ENCODE data around the gene KLHL29.
"Not testable (repeated sequence)": the region's sequence is repeated elsewhere in the genome, so short reads cannot be mapped to it uniquely, and the experiment has no call there.

KLHL29 gene

DNA sequence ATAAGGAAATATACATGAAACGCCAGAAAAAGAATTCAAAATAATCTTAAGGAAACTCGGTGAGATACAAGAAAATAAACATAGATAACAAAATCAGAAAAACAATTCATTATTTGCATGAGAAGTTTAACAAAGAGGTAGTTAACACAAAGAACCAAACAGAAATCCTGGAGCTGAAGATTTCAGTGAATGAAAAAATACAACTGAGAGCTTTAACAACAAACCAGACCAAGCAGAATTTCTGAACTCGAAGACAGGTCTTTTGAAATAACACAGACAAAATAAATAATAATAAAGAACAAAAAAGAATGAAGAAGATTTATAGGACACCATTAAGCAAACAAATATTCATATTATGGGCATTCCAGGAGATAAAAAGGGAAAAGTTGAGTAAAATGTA is 337.3 kb downstream of the KLHL29 start:
- DNase-seq (ENCODE audit: low spot score): no peak

DNA sequence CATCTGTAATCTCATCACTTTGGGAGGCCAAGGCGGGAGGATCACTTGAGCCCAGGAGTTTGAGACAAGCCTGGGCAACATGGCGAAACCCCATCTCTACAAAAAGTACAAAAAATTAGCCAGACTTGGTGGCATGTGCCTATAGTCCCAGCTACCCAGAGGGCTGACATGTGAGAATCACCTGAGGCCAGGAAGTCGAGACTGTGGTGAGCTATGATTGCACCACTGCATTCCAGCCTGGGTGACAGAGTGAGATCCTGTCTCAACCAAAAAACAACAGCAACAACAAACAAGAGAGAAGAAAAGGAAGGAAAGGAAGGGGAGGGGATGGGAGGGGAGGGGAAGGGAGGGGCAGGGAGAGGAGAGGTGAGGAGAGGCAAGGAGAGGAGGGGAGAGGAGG is 338.1 kb downstream of the KLHL29 start:
- not testable (repeated sequence) for DNase-seq (ENCODE audit: low spot score)

DNA sequence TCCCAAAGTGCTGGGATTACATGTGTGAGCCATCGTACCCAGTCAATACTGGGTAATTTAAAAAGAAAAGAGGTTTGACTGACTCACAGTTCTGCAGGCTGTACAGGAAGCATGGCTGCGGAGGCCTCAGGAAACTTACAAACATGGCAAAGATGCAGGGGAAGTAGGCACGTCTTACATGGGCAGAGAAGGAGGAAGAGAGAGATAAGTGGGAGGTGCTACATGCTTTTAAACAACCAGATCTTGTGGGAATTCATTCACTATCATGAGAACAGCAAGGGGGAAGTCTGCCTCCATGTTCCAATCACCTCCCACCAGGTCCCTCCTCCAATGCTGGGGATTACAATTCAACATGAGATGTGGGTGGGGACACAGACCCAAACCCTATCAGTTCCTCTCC is 349.4 kb downstream of the KLHL29 start:
- DNase-seq (ENCODE audit: low spot score): no peak

DNA sequence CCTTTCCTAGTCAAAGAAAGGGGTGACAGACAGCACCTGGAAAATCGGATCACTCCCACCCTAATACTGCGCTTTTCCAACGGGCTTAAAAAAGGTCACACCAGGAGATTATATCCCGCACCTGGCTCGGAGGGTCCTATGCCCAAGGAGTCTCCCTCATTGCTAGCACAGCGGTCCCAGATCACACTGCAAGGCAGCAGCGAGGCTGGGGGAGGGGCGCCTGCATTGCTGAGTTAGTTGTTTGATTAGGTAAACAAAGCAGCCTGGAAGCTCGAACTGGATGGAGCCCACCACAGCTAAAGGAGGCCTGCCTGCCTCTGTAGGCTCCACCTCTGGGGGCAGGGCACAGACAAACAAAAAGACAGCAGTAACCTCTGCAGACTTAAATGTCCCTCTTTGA is 351.8 kb downstream of the KLHL29 start:
- DNase-seq (ENCODE audit: low spot score): not testable (repeated sequence)

DNA sequence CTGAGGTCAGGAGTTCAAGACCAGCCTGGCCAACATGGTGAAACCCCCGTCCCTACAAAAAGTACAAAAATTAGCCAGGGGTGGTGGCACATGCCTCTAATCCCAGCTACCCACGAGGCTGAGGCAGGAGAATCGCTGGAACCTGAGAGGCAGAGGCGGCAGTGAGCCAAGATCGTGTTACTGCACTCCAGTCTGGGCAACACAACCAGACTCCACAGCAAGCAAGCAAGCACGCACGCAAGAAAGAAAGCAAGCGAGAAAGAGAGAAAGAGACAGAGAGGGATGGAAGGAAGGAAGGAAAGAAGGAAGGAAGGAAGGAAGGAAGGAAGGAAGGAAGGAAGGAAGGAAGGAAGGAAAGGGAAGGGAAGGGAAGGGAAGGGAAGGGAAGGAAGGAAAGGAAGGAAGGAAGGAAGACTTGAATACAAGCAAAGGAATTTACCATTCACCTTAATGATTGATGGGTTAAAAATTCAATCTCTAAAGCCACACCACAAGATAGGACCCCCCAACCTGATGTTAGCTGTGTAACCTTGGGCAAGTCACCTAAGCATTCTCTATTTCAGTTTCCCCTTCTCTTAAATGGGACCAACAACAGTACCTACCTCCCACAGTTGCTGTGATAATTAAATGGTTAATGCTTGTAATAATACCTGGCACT is 360.2 kb downstream of the KLHL29 start:
- no peak for DNase-seq (ENCODE audit: low spot score)

DNA sequence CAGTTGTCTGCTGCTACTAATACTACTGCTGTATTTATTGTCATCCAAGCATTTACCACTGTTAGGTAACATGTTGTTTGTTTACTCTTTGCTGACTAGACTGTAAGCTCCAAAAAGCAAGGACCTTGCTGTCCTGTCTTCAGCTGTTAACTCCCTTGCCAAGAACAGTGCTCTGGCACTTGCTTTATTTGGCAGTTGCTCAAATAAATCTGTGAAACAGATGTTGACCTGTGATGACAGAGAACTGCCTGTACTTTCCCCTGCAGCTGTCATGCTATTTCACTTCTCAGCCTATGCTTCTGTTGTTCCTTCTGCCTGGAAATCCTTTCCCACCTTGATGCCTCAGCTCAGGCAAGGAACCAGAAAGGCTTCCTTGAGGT is 360.7 kb downstream of the KLHL29 start:
- no peak for DNase-seq (ENCODE audit: low spot score)

DNA sequence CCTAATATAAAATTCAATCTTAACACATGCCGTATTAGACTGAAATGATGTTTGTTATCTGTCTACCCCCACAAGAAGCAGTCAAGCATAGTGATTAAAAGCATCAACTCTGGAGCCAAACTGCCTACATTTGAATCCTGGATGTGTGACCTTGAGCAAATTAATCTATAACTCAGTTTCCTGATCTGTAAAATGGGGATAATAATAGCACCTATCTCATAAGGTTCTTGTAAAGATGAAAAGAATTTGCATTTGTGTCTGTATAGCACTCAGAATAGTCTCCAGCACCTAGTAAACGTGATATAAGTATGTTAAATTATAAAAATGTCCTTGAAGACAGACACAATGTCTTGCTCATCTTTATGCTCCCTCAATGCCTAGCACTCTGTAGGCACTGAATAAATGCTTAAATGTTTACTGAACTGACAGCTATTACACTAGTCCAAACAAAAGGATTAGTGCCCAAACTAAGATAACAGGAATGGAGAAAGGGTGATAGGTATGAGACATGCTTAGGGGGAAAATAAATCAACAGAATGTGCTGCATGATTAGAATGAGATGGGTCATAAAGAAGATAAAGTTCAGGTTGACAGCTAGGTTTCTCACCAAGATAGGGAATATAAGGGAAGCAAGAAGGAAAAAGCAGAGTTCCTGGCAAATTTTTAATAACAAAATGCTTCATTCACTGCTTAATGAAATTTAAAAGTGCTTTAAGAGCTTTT is 361.3 kb downstream of the KLHL29 start:
- no peak for DNase-seq (ENCODE audit: low spot score)

DNA sequence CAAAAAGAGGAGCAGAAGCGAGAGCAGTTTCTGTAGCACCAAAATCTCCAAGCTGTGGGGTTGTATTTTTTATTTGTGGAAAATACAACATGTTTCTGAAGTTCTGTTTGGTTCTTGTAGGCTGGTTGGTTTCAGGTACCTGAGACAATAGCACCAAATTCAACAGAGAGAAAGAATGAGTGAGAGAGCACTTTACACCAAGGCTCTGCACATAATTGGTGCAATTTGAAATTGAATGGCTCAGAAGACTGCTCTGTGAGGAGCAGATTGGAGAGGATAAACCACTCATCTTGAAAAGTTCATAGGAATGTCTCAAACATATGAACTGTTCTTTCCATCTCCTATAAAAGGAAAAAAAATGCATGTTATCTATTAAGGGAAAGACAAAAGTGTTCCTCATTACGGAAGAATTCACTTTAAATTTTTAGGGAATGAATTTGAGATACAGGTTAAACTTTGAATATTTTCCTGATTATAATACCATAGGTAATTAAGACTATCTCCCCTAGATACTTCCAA is 366.8 kb downstream of the KLHL29 start:
- no peak for DNase-seq (ENCODE audit: low spot score)

DNA sequence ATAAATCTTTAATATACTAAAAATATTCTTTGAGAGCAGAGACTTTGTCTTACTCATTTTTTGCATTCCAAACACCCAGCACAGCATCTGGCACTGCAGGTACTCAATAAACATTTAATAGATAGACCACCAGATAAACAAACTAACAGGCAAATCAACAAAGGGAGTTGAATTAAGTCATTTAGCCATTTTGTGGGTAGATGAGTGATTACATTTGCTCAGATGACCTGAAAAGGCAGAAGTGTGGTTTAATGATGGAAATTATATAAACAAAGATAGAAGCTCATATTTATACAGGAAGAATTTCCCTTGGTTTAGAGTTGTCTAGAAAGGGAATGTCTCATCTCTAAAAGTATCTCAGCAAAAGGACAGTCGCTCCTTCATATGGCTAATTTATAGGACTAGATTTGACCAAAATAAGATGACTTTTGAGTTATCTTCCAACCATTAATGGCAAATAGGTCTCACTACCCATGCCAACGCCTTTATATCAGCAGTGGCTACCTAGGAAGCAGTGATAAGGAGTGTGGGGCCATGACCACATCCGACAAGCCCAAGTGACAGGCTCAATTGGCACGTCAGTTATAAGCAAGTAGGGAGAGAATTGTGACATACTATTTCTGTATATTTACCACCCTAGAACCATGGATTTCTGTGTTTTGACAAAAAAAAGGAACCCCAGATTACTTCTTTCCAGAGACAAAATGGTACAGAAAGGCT is 368.5 kb downstream of the KLHL29 start:
- no peak for DNase-seq (ENCODE audit: low spot score)

DNA sequence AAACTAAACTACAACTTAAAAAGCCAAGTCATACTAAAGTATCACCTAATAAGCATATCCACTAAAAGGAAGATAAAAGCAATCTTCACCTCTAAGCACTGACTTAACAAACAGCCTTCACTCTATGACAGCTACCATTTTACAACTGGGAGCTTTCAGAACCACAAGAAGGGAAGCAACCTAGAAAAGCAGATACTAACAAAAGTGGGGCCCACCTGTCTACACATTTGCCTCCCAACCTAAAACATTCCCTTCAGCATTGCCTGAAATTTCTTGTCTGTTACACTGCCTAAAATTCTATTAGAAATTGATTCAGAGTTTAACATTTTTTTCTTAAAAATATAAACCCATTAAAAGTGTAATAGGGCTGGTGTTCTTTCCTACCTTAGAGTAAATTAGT is 370.0 kb downstream of the KLHL29 start:
- DNase-seq (ENCODE audit: low spot score): no peak

DNA sequence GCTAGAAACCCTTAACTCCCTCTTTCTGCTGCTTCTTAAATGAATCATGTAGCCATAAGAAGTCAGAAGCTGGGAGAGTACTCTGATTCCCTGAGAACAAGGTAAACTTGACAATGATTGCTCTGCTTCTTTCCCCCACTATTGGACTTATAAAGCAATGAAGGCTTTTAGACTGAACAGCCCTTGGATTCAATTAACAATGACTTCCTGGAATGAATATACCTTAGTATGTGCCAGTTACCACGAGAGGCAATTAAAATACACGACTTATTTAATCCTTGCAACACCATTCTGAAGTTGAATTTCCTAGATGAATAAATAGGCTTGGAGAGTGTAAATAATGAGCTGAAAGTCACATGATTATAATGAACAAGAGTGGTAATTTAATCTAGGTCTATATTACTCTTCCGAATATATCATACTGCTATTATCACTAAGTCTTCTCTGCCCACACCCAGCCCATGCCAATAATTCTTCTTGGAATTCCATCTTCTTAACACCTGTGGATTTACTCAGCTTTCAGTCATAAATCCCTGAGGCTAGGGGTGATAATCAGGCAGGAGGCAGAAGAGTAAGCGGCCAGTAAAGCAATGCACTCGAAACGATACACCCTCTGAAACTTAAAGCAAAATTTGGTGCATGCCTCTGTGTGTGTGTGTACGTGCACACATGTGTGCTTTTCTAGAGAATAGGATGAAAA is 371.8 kb downstream of the KLHL29 start:
- no peak for DNase-seq (ENCODE audit: low spot score)

DNA sequence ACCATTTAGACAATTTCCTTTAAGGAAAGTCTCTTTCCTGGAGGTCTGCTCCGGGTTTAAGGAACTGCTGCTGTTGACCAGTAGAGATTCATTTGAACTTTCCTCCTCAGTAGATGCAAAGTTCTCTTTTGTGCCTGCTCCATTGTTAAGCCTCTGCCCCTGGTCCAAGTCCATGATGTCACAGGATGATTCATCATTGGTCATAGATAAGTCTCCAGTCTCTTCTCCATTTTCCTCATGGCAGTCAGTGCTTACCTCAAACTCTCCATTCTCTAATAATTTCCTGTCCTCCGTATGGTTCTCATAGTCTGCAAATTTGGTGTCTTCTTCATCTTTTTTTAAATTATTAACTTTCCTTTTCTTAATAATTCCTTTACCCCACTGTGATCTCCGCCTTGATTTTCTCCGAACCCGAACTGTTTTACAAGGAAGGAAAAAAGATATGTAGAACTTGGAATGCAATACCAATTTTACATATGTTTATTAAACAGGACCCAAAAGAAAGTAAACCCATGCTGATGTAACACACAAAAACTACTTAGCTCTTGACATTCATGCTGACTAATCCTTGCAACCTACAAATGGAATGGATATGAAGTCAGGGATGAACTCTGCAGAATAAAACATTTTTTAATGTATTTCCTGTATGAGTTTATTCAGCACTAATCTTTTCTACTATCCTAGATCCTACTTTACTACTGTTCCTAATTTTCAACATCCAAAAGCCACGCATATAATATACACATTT is 372.9 kb downstream of the KLHL29 start:
- DNase-seq (ENCODE audit: low spot score): peak; percentile 68
